GM12872 (cell line): Measurements from ENCODE around the gene FAM120A.

Experiments used
- TF ChIP-seq, protein P1 (sequence below): IDR thresholded peaks from 3 replicates; pipeline ENCODE4 v1.5.1; 2011; ENCODE audit warnings: low read depth, mild to moderate bottlenecking, low read length, moderate library complexity; ENCODE audit not compliant: insufficient read depth

The FAM120A gene

DNA sequence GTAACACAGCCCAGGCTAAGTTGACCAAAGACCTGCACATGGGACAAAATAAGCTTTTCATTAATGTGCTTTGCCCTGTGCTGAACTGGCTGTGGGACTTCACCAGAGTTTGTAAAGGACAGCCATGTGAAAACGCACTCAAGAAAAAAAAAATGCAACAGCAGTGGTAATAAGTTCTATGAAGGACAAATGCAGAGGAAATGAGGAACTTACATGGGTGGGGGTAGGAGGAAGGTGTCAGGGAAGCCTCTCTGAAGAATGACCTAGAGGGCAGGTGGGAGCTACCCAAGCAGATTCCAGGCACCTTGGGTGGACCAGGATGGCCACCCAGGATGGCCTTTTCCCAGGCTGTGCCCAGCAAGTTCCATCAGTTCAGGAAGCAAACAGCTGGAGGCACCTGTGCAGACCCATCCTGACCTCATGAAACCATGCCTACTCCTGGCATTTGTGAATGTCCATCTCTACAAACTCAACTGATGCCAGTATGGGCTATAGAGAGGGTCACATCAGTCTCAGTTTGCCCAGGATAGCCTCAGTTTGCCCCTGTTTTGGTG lies 118.2 kb downstream of the FAM120A start:
- TF ChIP-seq, protein P1, sequence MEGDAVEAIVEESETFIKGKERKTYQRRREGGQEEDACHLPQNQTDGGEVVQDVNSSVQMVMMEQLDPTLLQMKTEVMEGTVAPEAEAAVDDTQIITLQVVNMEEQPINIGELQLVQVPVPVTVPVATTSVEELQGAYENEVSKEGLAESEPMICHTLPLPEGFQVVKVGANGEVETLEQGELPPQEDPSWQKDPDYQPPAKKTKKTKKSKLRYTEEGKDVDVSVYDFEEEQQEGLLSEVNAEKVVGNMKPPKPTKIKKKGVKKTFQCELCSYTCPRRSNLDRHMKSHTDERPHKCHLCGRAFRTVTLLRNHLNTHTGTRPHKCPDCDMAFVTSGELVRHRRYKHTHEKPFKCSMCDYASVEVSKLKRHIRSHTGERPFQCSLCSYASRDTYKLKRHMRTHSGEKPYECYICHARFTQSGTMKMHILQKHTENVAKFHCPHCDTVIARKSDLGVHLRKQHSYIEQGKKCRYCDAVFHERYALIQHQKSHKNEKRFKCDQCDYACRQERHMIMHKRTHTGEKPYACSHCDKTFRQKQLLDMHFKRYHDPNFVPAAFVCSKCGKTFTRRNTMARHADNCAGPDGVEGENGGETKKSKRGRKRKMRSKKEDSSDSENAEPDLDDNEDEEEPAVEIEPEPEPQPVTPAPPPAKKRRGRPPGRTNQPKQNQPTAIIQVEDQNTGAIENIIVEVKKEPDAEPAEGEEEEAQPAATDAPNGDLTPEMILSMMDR: no peak

DNA sequence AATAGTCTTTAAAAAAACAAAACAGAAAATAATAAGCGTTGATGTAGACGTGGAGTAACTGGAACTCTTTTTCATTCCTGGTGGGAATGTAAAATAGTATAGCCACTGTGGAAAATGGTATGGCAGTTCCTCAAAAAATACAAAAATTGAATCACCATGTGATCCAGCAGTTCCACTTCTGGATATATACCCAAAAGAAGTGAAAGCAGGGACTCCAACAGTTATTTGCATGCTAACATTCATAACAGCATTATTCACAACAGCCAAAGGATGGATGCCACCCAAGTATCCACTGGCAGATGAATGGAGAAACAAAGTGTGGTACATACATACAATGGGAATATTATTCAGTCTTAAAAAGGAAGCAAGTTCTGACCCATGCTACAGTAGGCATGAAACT lies 120.7 kb downstream of the FAM120A start:
- TF ChIP-seq, protein P1: no peak

DNA sequence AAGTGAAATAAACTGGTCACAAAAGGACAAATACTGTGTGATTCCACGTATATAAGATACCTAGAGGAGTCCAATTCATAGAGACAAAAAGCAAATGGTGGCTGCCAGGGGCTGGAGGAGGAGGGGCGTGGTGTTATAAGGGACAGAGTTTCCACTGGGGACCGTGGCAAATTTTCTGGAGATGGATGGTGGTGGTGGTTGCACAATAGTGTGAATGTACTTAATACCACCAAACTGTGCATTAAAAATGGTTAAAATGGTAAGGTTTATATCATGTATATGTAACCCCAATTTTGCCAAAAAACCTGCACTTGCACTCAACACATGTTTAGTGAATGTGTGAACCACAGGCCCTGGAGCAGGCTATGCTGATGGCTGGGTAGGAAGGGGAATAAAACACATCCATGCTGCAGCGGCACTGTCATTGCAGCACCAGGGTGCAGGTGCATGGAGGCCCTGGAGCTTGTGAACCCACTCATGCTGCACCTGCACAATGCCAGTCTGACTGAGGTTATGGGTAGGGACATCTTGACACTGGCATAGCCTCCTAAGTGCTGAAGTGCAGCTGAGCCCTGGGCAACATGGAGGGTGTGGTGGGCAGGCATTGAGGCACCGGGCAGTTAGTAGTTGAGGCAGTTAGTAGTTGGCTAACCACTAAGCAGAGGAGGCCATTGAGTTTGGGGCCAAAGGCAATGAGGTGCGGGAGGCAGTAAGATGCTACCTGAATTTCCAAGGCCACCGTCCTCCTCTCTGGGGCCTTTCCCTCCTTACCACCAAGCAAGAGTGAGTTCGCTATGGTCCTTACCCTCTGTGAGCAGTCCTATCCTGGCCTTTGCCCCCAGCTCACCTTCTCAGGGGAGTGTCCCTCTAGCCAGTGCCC lies 121.4 kb downstream of the FAM120A start:
- TF ChIP-seq, protein P1: no peak

DNA sequence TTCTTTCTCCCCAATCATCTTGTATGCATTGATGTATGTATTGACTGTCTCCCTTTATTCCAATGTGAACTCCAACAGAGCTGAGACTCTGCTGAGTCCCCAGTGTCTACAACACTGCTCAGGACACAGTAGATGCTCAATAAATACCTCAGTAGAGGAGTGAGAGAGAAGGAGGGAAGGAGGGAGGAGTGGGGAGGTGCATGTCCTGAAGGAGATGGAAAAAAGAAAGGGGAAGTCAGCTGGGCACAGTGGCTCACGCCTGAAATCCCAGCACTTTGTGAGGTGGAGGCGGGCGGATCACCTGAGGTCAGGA lies 122.0 kb downstream of the FAM120A start:
- TF ChIP-seq, protein P1: no peak

DNA sequence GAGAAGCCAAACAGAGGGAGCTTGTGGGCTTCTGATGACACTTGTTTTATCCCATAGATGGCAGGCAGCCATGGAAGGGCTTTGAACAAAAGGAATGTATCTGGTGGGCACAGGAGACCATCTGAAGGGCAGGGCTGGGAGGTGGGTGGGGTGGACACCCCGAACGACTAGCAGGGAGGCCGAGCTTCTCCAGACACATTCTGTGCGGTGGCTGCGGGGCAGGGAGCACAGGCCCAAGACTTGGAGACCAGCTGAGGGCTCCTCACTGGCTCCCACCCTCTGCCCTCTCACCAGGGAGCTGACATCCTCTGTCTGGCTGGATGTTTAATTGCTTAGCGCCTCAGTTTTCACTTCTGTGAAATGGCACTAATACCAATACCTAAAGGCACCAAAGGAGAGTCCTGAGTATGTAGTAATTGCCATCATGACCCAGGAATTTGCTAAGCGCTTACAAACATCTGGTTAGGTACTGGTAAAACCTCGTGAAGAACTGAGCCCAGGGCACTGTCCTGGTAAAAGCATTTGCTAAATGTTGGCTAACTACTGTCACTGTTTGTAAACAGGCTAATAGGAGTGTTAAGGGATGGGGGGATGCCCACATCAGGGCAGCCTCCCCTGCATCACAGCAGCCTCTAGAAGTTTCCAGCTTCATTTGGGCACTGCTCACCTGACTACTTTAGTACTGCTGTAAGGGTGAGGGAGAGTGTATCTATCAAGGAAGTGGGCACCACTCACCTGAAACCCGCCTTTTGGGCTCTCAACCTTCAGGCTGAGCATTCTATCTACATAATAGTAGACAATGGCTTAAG lies 122.8 kb downstream of the FAM120A start:
- TF ChIP-seq, protein P1: no peak

DNA sequence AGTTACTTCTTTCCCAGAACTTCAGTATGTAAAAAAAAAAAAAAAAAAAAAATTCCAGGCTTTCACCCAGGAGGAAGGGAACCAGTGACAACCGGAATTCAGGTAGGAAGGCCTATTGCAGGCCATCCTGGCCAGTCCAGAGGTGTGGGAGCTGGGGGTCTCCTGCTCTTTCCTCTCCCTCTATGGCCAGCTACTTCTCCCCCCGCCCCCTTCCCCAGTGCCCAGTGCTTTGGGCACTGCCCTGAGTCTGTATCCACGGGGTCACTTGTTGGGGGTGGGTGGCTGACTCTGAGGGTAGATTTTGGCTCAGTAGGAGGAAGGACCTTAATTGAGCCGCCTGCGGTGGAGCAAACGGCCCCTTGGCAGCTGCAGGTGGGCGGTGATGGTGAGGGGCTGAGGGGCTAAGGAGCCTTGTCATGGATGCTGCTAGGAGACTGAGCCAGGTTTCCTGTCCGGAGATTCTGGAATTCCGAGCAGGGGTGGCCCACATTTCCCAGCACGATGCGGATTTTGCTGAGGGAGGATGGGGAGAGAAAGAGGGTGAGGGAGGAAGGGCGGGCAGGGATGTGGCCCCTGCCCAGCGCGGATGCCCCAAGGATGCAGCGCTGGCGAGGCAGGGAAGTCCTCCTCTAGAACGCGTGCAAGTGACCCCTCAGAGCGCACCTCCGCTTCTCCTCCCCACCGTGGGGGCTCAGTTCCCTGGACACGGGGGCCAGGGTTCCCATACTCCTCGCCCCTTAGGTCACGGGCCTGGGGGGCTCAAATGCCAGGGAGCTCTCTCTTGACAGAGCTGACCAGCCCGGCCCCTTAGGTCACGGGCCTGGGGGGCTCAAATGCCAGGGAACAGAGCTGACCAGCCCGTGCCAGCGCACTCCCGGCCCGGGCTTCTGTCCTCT lies 123.7 kb downstream of the FAM120A start:
- TF ChIP-seq, protein P1: no peak
